ENCODE data around the gene NRL.

NRL gene

DNA sequence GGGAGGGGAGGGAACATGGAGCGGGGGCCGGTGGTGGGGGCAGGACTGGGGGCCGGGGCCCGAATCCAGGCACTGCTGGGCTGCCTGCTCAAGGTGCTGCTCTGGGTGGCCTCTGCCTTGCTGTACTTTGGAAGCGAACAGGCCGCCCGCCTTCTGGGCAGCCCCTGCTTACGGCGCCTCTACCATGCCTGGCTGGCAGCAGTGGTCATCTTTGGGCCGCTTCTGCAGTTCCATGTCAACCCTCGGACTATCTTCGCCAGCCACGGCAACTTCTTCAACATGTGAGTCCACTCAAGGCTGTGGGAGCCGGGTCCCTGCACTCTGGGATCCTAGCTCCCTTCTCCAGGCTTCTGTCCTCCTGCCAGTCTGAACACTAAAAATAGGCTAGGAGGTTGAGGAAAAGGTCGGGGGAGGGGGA lies 16.8 kb upstream of the NRL start:
- DNase-seq (ENCODE audit: low read depth) = no peak
- no peak overlapping the region for H3K4me3 ChIP-seq (ENCODE audit: low read length)
- TF ChIP-seq, protein P1, sequence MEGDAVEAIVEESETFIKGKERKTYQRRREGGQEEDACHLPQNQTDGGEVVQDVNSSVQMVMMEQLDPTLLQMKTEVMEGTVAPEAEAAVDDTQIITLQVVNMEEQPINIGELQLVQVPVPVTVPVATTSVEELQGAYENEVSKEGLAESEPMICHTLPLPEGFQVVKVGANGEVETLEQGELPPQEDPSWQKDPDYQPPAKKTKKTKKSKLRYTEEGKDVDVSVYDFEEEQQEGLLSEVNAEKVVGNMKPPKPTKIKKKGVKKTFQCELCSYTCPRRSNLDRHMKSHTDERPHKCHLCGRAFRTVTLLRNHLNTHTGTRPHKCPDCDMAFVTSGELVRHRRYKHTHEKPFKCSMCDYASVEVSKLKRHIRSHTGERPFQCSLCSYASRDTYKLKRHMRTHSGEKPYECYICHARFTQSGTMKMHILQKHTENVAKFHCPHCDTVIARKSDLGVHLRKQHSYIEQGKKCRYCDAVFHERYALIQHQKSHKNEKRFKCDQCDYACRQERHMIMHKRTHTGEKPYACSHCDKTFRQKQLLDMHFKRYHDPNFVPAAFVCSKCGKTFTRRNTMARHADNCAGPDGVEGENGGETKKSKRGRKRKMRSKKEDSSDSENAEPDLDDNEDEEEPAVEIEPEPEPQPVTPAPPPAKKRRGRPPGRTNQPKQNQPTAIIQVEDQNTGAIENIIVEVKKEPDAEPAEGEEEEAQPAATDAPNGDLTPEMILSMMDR (conservative IDR thresholded peaks at IDR 0.05; ENCODE audit: low read length) = no peak

DNA sequence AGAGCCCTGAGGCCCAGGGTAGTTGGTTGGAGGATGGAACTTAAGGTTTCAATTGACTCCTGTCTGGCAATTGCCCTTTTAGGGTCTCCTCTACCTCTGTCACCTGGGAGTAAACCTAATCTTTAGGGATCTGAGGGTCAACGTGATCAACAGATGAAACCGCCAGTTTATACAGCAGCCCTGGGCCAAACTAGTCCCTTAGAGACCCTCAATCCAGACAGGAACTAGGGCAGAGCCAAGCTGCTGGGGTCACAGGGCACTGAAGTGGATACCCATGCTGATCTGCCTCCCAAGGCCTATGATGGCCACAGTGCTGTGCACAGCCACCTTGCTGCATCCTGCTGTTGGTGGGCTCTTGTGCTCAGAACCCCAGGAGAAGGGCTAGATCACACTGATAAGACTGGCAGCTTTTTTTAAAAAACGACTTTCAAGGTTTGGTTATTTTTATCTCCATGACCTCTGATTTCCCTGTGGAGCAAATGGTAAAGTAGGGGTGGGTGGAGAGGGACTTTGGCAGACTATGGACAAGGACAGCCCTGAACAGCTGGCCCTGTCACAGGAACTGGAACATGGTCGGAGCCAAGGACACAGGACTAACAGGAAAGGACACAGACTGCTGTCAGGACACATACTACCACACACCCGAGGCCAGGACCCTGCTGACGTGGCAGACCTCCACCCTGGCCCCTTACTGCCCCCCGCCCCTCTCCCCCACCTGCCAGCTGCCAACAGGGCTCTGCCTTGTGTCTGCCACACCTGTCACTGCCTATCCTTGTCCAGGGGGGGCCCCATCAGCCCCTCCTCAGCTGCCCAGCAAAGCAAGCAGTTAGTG lies 16.2 kb upstream of the NRL start:
- no peak for DNase-seq (ENCODE audit: low read depth)
- no peak overlapping the region for H3K4me3 ChIP-seq (ENCODE audit: low read length)
- TF ChIP-seq, protein P1 (conservative IDR thresholded peaks at IDR 0.05; ENCODE audit: low read length) = no peak

DNA sequence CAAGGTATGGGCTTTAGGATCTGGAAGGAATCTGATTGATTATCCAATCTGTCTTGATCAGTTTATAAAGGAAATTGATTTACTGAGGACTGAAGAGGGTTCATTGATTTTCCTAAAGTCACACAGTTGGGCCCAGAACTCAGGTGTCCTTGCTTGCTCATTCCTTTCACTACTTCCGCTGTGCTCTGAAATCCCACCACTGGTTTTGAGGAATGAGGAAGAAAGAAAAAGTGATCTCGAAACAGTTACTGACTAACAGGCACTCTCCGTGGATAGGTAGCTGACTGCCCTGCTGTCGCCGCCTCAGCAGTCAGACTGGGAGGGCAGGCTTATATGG lies 15.6 kb upstream of the NRL start, which contains the start of gene FITM1:
Gene FITM1 (plus strand): TSS at position 280 of the 337 bp plus-strand sequence. CDS start 905 bp downstream, outside the sequence.
- no peak for DNase-seq (ENCODE audit: low read depth)

DNA sequence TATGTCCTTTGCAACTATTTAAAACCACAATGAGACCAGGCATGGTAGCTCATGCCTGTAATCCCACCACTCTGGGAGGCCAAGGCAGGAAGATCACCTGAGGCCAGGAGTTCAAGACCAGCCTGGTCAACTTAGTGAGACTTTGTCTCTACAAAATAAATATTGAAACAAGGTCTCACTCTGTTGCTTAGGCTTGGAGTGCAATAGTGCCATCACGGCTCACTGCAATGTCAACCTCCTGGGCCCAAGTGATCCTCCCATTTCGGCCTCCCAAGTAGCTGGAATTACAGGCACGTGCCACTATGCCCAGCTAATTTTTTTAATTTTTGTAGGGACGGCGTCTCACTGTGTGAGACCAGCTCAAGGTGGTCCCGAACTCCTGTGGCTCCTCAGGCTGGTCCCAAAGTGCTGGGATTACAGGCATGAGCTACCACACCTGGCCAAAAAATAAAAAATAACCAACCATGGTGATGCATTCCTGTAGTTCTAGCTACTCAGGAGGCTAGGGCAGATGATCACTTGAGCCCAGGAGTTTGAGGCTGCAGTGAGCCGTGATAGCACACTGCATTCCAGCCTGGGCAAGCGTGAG lies 14.8 kb upstream of the NRL start:
- H3K4me3 ChIP-seq (ENCODE audit: low read length) = no peak overlapping the region
- TF ChIP-seq, protein P1 (conservative IDR thresholded peaks at IDR 0.05; ENCODE audit: low read length) = no peak
- no peak for DNase-seq (ENCODE audit: low read depth)

More for the DNA sequence above, 15.6 kb upstream of the NRL start, which contains the start of gene FITM1:
- H3K4me3 ChIP-seq (ENCODE audit: low read length) = no peak within 1 kb of the TSS
- TF ChIP-seq, protein P1 (conservative IDR thresholded peaks at IDR 0.05; ENCODE audit: low read length) = no peak

DNA sequence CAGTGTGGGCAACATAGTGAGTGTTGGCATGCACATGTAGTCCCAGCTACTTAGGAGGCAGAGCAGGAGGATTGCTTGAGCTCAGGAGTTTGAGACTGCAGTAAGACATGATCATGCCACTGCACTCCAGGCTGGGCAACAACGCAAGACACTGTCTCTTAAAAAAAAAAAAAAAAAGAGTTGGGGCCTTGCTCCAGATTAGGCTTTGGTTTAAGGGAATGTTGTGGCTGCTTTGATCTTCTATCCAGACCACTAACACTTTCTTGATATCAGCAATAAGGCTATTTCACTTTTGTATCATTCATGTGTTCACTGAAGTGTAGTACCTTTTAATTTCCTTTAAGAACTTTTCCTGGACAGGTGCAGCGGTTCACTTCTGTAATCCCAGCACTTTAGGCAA lies 12.9 kb upstream of the NRL start:
- no peak overlapping the region for H3K4me3 ChIP-seq (ENCODE audit: low read length)
- TF ChIP-seq, protein P1 (conservative IDR thresholded peaks at IDR 0.05; ENCODE audit: low read length) = no peak
- DNase-seq (ENCODE audit: low read depth) = no peak

DNA sequence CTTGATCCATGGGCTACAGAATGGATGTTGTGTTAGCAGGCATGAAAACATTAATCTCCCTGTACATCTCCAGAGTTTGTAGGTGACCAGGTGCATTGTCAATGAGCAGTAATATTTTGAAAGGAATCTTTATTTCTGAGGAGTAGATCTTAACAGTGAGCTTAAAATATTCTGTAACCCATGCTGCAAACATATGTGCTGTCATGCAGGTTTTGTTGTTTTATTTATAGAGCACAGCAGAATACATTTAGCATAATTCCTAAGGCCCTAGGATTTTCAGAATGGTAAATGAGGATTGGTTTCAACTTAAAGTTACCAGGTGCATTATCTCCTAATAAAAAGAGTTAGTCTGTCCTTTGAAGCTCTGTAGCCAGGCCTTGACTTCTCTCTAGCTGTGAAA lies 12.2 kb upstream of the NRL start:
- DNase-seq (ENCODE audit: low read depth) = no peak
- no peak overlapping the region for H3K4me3 ChIP-seq (ENCODE audit: low read length)
- TF ChIP-seq, protein P1 (conservative IDR thresholded peaks at IDR 0.05; ENCODE audit: low read length) = no peak
